ENCODE measurements around the gene SUGP2.

Gene SUGP2

DNA sequence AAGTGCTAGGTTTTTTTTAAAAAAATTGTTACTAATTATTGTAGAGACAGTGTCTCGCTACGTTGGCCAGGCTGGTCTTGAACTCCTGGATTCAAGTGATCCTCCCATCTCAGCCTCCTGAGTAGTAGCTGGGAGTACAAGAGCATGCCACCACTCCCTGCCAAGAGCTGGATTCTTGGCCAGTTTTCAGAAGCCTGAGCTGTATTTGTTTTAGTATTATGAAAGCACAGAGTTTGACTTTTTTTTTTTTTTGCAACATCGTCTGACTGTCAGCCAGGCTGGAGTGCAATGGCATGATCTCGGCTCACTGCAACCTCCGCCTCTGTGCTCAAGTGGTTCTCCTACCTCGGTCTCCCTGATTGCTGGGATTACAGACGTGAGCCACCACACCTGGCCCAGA is 7.1 kb upstream of the SUGP2 start:
- TF ChIP-seq, protein P1, sequence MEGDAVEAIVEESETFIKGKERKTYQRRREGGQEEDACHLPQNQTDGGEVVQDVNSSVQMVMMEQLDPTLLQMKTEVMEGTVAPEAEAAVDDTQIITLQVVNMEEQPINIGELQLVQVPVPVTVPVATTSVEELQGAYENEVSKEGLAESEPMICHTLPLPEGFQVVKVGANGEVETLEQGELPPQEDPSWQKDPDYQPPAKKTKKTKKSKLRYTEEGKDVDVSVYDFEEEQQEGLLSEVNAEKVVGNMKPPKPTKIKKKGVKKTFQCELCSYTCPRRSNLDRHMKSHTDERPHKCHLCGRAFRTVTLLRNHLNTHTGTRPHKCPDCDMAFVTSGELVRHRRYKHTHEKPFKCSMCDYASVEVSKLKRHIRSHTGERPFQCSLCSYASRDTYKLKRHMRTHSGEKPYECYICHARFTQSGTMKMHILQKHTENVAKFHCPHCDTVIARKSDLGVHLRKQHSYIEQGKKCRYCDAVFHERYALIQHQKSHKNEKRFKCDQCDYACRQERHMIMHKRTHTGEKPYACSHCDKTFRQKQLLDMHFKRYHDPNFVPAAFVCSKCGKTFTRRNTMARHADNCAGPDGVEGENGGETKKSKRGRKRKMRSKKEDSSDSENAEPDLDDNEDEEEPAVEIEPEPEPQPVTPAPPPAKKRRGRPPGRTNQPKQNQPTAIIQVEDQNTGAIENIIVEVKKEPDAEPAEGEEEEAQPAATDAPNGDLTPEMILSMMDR (IDR thresholded peaks at IDR 0.05; ENCODE audit: low read depth, low read length), result no peak
- H3K4me3 ChIP-seq (ENCODE audit: low read depth, low read length), result no peak overlapping the region

DNA sequence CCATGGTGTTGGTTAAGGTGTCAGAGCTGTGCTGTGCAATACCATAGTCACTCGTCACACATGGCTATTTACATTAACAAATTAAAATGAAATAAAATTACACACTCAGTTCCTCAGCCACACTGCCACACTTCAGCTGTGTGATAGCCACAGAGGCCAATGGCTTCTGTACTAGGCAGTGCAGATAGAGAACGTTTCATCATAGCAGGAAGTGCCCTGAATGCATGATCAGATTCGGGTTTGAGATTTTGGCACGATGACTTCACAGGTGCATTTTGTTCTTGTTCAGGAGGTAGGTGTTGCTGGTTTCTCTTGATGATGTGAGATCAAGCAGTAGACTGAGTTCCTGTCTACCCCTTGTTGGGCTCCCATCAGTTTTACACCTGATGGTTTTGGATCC is 6.6 kb upstream of the SUGP2 start:
- H3K4me3 ChIP-seq (ENCODE audit: low read depth, low read length), result no peak overlapping the region
- TF ChIP-seq, protein P1 (IDR thresholded peaks at IDR 0.05; ENCODE audit: low read depth, low read length), result no peak

DNA sequence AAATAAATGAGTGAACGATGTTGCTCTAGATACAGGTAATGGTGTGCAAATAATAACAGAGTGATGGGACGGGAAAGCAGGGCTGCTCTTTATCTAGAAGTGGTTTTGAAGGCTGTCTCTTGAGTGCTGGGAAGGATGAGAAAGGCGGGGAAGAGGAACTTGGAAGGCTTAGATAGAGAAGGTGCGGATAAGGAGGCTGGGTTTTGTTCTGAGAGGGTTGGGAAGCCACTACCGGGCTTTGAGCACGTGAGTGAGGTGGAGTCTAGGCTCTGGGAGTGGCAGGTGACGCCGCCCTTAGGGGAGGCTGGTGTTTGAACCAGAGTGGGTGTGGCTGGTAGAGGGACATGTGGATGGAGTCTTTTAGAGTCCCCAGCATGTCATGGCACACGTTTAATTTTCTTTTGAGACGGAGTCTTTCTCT is 897 bp upstream of the SUGP2 start:
- H3K4me3 ChIP-seq (ENCODE audit: low read depth, low read length), result peak overlapping the region; percentile 92
- TF ChIP-seq, protein P1 (IDR thresholded peaks at IDR 0.05; ENCODE audit: low read depth, low read length), result no peak

DNA sequence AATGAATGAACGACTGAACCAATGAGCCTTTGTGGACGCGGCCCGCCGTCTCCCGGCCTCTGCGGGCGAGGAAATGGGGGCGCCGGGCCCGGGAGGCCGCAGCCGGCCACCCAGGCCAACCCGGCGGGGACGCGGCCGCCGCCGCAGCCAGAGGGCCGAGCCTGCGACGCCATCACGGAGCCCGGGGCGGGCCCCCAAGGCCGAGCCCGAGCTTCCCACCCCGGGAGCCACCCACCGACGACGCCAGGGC is 216 bp downstream of the SUGP2 start:
- peak overlapping the region; percentile 92 for H3K4me3 ChIP-seq (ENCODE audit: low read depth, low read length)
- TF ChIP-seq, protein P1 (IDR thresholded peaks at IDR 0.05; ENCODE audit: low read depth, low read length), result no peak

DNA sequence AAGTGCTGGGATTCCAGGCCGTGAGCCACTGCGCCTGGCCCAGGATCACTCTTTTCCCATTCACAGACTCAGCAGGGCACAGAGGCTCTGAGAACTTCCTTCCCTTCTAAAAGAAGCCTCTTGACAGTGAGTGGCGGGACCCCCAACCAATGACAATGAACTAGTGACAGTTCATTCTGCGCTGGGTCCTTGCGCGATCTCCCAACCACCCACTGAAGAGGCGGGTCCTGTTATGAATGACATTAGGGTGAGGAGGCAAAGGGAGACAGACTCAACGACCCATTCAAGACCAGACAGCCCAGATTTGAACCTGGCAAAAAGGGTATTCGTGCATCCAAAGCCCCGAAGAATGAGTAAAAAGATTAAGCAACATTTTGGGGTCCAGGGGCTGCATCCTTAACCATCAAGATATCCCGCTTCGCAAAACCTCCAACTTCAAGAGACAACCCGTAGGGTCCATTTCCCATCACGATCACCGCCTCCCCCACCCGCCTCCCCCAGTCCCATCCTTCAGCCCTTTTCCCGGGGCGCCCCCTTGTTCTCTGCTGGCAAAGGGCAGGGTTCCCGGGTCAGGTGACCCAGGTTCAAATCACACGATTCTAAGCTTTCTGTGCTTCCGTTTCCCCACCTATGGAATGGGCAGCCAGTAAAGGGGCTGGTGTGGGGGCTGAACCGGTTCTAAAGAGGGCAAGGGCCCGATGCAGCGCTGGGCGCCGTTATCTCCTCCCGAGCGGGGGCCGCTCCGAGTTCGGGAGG is 719 bp downstream of the SUGP2 start:
- H3K4me3 ChIP-seq (ENCODE audit: low read depth, low read length), result peak overlapping the region; percentile 92
- TF ChIP-seq, protein P1 (IDR thresholded peaks at IDR 0.05; ENCODE audit: low read depth, low read length), result no peak

DNA sequence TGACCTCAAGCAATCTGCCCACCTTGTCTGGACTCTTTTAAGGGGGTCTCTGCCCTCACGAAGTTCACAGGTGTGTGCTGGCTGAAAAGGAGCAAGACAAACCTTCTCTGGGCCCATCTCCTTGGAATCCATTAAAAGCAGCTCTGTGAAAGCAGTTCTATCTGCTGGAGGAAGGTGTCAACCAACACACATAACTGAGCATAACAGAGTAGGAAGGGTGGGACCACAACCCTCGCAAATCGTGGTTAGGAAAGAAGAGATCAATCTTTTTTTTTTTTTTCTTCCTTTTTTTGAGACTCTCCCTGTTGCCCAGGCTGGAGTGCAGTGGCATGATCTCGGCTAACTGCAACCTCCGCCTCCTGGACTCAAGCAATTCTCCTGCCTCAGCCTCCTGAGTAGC is 1.4 kb downstream of the SUGP2 start:
- TF ChIP-seq, protein P1 (IDR thresholded peaks at IDR 0.05; ENCODE audit: low read depth, low read length), result no peak
- H3K4me3 ChIP-seq (ENCODE audit: low read depth, low read length), result peak overlapping the region; percentile 92

DNA sequence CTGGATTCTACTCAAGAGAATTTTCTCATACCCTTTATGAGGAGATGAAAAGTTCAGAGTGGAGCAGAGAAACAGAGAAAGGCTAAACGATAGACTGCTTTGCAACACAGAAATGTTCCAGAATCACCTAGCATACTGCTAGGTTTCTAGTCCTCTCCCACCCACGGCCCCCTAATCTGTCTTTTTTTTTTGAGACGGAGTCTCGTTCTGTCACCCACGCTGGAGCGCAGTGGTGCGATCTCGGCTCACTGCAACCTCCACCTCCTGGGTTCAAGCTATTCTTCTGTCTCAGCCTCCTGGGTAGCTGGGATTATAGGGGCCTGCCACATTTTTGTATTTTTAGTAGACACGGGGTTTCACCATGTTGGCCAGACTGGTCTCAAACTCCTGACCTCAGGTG is 4.8 kb downstream of the SUGP2 start:
- TF ChIP-seq, protein P1 (IDR thresholded peaks at IDR 0.05; ENCODE audit: low read depth, low read length), result no peak
- H3K4me3 ChIP-seq (ENCODE audit: low read depth, low read length), result no peak overlapping the region
